Measurements from ENCODE around the gene MBNL1.

Gene MBNL1

GRCh38 chr3:152309535-152310307 is 41.0 kb downstream of the MBNL1 start:
- Histone ChIP-seq H3K36me3 (ENCODE audit: control insufficient read depth in 1 of 2, insufficient read depth in 2 of 2, low read length in 2 of 2) (no peaks in the 10 kb centered on the region), H3K23ac (ENCODE audit: low read length) (no peak overlapping the region), H3K79me2 (ENCODE audit: control insufficient read depth, insufficient read depth, low read length, poor library complexity) (no peaks in the 10 kb centered on the region), H3K14ac (ENCODE audit: low read length) (no peak overlapping the region), H4K91ac (ENCODE audit: low read depth, low read length) (no peak overlapping the region), H3K9ac (ENCODE audit: low read length) (no peak overlapping the region), H3K9me3 (ENCODE audit: insufficient read depth, low read depth, low read length) (no peaks in the 10 kb centered on the region), H2BK12ac (ENCODE audit: low read length) (no peak overlapping the region), H2BK5ac (ENCODE audit: low read depth, low read length, poor library complexity) (no peak overlapping the region), H3K4me3 (ENCODE audit: low read depth, low read length) (no peak overlapping the region), H3K18ac (ENCODE audit: low read length) (no peak overlapping the region), H2AFZ (ENCODE audit: insufficient read depth, low read length, poor library complexity) (no peak overlapping the region), H4K12ac (ENCODE audit: low read depth, low read length) (no peak overlapping the region), H3K4me1 (ENCODE audit: control insufficient read depth in 1 of 2, insufficient read depth in 2 of 2, low read length in 2 of 2) (no peaks in the 10 kb centered on the region), H2BK120ac (ENCODE audit: insufficient read depth, low read length, poor library complexity) (no peak overlapping the region), H3K79me1 (ENCODE audit: low read length) (no peaks in the 10 kb centered on the region), H3K27me3 (ENCODE audit: insufficient read depth, low read length) (no peaks in the 10 kb centered on the region), H2AK5ac (ENCODE audit: low read length) (no peak overlapping the region), H4K8ac (ENCODE audit: low read depth, low read length) (no peak overlapping the region), H3K4me2 (ENCODE audit: low read length) (no peak overlapping the region), H3K27ac (ENCODE audit: low read depth, low read length) (no peak overlapping the region), H3K4ac (ENCODE audit: low read depth, low read length) (no peak overlapping the region)
- WGBS (ENCODE audit: extremely low coverage, insufficient coverage, insufficient read length), result no CpG with 5 or more reads among the region's 6 CpGs
- no peak for DNase-seq

GRCh38 chr3:152313430-152313829 is 44.7 kb downstream of the MBNL1 start:
- no peak overlapping the region for H3K4me2 ChIP-seq (ENCODE audit: low read length)
- no peak overlapping the region for H3K9ac ChIP-seq (ENCODE audit: low read length)
- no peak overlapping the region for H4K91ac ChIP-seq (ENCODE audit: low read depth, low read length)

GRCh38 chr3:152313914-152314313 is 45.2 kb downstream of the MBNL1 start:
- Histone ChIP-seq H3K4me2 (ENCODE audit: low read length) (no peak overlapping the region), H3K79me2 (ENCODE audit: control insufficient read depth, insufficient read depth, low read length, poor library complexity) (no peaks in the 10 kb centered on the region), H3K4ac (ENCODE audit: low read depth, low read length) (no peak overlapping the region), H3K9ac (ENCODE audit: low read length) (no peak overlapping the region), H3K9me3 (ENCODE audit: insufficient read depth, low read depth, low read length) (no peaks in the 10 kb centered on the region), H3K23ac (ENCODE audit: low read length) (no peak overlapping the region), H2BK5ac (ENCODE audit: low read depth, low read length, poor library complexity) (no peak overlapping the region), H4K8ac (ENCODE audit: low read depth, low read length) (no peak overlapping the region), H2BK120ac (ENCODE audit: insufficient read depth, low read length, poor library complexity) (no peak overlapping the region), H3K4me3 (ENCODE audit: low read depth, low read length) (no peak overlapping the region), H3K79me1 (ENCODE audit: low read length) (no peaks in the 10 kb centered on the region), H2AFZ (ENCODE audit: insufficient read depth, low read length, poor library complexity) (no peak overlapping the region), H3K27me3 (ENCODE audit: insufficient read depth, low read length) (no peaks in the 10 kb centered on the region), H3K4me1 (ENCODE audit: control insufficient read depth in 1 of 2, insufficient read depth in 2 of 2, low read length in 2 of 2) (no peaks in the 10 kb centered on the region), H4K91ac (ENCODE audit: low read depth, low read length) (no peak overlapping the region), H2BK12ac (ENCODE audit: low read length) (no peak overlapping the region), H3K18ac (ENCODE audit: low read length) (no peak overlapping the region), H3K27ac (ENCODE audit: low read depth, low read length) (no peak overlapping the region), H2AK5ac (ENCODE audit: low read length) (no peak overlapping the region), H3K14ac (ENCODE audit: low read length) (no peak overlapping the region), H4K12ac (ENCODE audit: low read depth, low read length) (no peak overlapping the region), H3K36me3 (ENCODE audit: control insufficient read depth in 1 of 2, insufficient read depth in 2 of 2, low read length in 2 of 2) (no peaks in the 10 kb centered on the region)
- DNase-seq, result no peak

More at GRCh38 chr3:152313430-152313829, 44.7 kb downstream of the MBNL1 start:
- Histone ChIP-seq H2AK5ac (ENCODE audit: low read length) (no peak overlapping the region), H2BK12ac (ENCODE audit: low read length) (no peak overlapping the region), H3K18ac (ENCODE audit: low read length) (no peak overlapping the region), H3K79me1 (ENCODE audit: low read length) (no peaks in the 10 kb centered on the region), H3K4me3 (ENCODE audit: low read depth, low read length) (no peak overlapping the region), H2BK5ac (ENCODE audit: low read depth, low read length, poor library complexity) (no peak overlapping the region), H4K12ac (ENCODE audit: low read depth, low read length) (no peak overlapping the region), H3K79me2 (ENCODE audit: control insufficient read depth, insufficient read depth, low read length, poor library complexity) (no peaks in the 10 kb centered on the region), H4K8ac (ENCODE audit: low read depth, low read length) (no peak overlapping the region), H3K9me3 (ENCODE audit: insufficient read depth, low read depth, low read length) (no peaks in the 10 kb centered on the region), H2BK120ac (ENCODE audit: insufficient read depth, low read length, poor library complexity) (no peak overlapping the region), H3K27ac (ENCODE audit: low read depth, low read length) (no peak overlapping the region), H2AFZ (ENCODE audit: insufficient read depth, low read length, poor library complexity) (no peak overlapping the region), H3K4ac (ENCODE audit: low read depth, low read length) (no peak overlapping the region), H3K23ac (ENCODE audit: low read length) (no peak overlapping the region), H3K36me3 (ENCODE audit: control insufficient read depth in 1 of 2, insufficient read depth in 2 of 2, low read length in 2 of 2) (no peaks in the 10 kb centered on the region), H3K4me1 (ENCODE audit: control insufficient read depth in 1 of 2, insufficient read depth in 2 of 2, low read length in 2 of 2) (no peaks in the 10 kb centered on the region), H3K27me3 (ENCODE audit: insufficient read depth, low read length) (no peaks in the 10 kb centered on the region), H3K14ac (ENCODE audit: low read length) (no peak overlapping the region)
- no peak for DNase-seq
- no CpG with 5 or more reads among the region's 2 CpGs for WGBS (ENCODE audit: extremely low coverage, insufficient coverage, insufficient read length)

- DNase-seq, result no peak
- no peak overlapping the region for H2AFZ ChIP-seq (ENCODE audit: insufficient read depth, low read length, poor library complexity)
- H2BK120ac ChIP-seq (ENCODE audit: insufficient read depth, low read length, poor library complexity), result no peak overlapping the region
- no peaks in the 10 kb centered on the region for H3K4me1 ChIP-seq (ENCODE audit: control insufficient read depth in 1 of 2, insufficient read depth in 2 of 2, low read length in 2 of 2)
- H3K27me3 ChIP-seq (ENCODE audit: insufficient read depth, low read length), result no peaks in the 10 kb centered on the region
- no peak overlapping the region for H2BK12ac ChIP-seq (ENCODE audit: low read length)
- H3K4me2 ChIP-seq (ENCODE audit: low read length), result no peak overlapping the region
- H3K18ac ChIP-seq (ENCODE audit: low read length), result no peak overlapping the region
- no peaks in the 10 kb centered on the region for H3K79me1 ChIP-seq (ENCODE audit: low read length)
- no peak overlapping the region for H3K14ac ChIP-seq (ENCODE audit: low read length)
- no peak overlapping the region for H4K8ac ChIP-seq (ENCODE audit: low read depth, low read length)
- H3K79me2 ChIP-seq (ENCODE audit: control insufficient read depth, insufficient read depth, low read length, poor library complexity), result no peaks in the 10 kb centered on the region
- H3K4me3 ChIP-seq (ENCODE audit: low read depth, low read length), result no peak overlapping the region
- H3K36me3 ChIP-seq (ENCODE audit: control insufficient read depth in 1 of 2, insufficient read depth in 2 of 2, low read length in 2 of 2), result no peaks in the 10 kb centered on the region
- H4K91ac ChIP-seq (ENCODE audit: low read depth, low read length), result no peak overlapping the region
- H3K27ac ChIP-seq (ENCODE audit: low read depth, low read length), result no peak overlapping the region
- H3K9ac ChIP-seq (ENCODE audit: low read length), result no peak overlapping the region
- no peak overlapping the region for H2AK5ac ChIP-seq (ENCODE audit: low read length)
- H3K9me3 ChIP-seq (ENCODE audit: insufficient read depth, low read depth, low read length), result no peaks in the 10 kb centered on the region
- H3K4ac ChIP-seq (ENCODE audit: low read depth, low read length), result no peak overlapping the region
- no peak overlapping the region for H4K12ac ChIP-seq (ENCODE audit: low read depth, low read length)
- no CpG with 5 or more reads among the region's 3 CpGs for WGBS (ENCODE audit: extremely low coverage, insufficient coverage, insufficient read length)
- H2BK5ac ChIP-seq (ENCODE audit: low read depth, low read length, poor library complexity), result no peak overlapping the region
- no peak overlapping the region for H3K23ac ChIP-seq (ENCODE audit: low read length)
Measured at GRCh38 chr3:152314677-152315353, 46.1 kb downstream of the MBNL1 start.

All from trophoblast cell (in vitro differentiated cells and primary cell).